ENCODE data around the gene DNAAF1.

The DNAAF1 gene

GRCh38 chr16:84159800-84160199 lies 14.7 kb downstream of the DNAAF1 start:
- no peak for DNase-seq (ENCODE audit: low read depth)
- no peak overlapping the region for H3K4me3 ChIP-seq (ENCODE audit: low read depth, low read length)
- TF ChIP-seq CTCF (IDR thresholded peaks at IDR 0.05; ENCODE audit: low read depth, low read length, missing control alignments), result no peak

GRCh38 chr16:84161037-84161436 lies 15.9 kb downstream of the DNAAF1 start:
- H3K4me3 ChIP-seq (ENCODE audit: low read depth, low read length), result no peak overlapping the region
- no peak for TF ChIP-seq CTCF (IDR thresholded peaks at IDR 0.05; ENCODE audit: low read depth, low read length, missing control alignments)
- DNase-seq (ENCODE audit: low read depth), result no peak

GRCh38 chr16:84161801-84162200 lies 16.7 kb downstream of the DNAAF1 start:
- no peak for TF ChIP-seq CTCF (IDR thresholded peaks at IDR 0.05; ENCODE audit: low read depth, low read length, missing control alignments)
- H3K4me3 ChIP-seq (ENCODE audit: low read depth, low read length), result no peak overlapping the region
- DNase-seq (ENCODE audit: low read depth), result no peak

- TF ChIP-seq CTCF (IDR thresholded peaks at IDR 0.05; ENCODE audit: low read depth, low read length, missing control alignments), result no peak
- no peak for DNase-seq (ENCODE audit: low read depth)
- H3K4me3 ChIP-seq (ENCODE audit: low read depth, low read length), result no peak overlapping the region
Measured at GRCh38 chr16:84165746-84166145, 20.6 kb downstream of the DNAAF1 start.

GRCh38 chr16:84166796-84167695 lies 21.9 kb downstream of the DNAAF1 start:
- TF ChIP-seq CTCF (IDR thresholded peaks at IDR 0.05; ENCODE audit: low read depth, low read length, missing control alignments), result no peak
- no peak for DNase-seq (ENCODE audit: low read depth)
- H3K4me3 ChIP-seq (ENCODE audit: low read depth, low read length), result no peak overlapping the region

GRCh38 chr16:84169765-84170310 lies 24.7 kb downstream of the DNAAF1 start:
- TF ChIP-seq CTCF (IDR thresholded peaks at IDR 0.05; ENCODE audit: low read depth, low read length, missing control alignments), result no peak
- no peak for DNase-seq (ENCODE audit: low read depth)
- no peak overlapping the region for H3K4me3 ChIP-seq (ENCODE audit: low read depth, low read length)
